HCT116 (cell line): ENCODE results near the gene FAT1.

Source experiments
- JUND ChIP-seq: IDR thresholded peaks from 2 replicates; pipeline ENCODE4 v1.6.1; 2012
- POLR2A ChIP-seq: IDR thresholded peaks from 2 replicates; pipeline ENCODE4 v1.7.0; 2011; ENCODE audit warnings: borderline replicate concordance; ENCODE audit not compliant: insufficient read depth, insufficient read length; ENCODE audit errors: extremely low read depth
- POLR2AphosphoS5 ChIP-seq: IDR thresholded peaks from 2 replicates; pipeline ENCODE4 v1.6.1; 2011; ENCODE audit warnings: mild to moderate bottlenecking, low read depth, low read length, moderate library complexity
- SIN3A ChIP-seq: IDR thresholded peaks from 2 replicates; pipeline ENCODE4 v1.6.1; 2012; ENCODE audit warnings: low read depth
- SP1 ChIP-seq: IDR thresholded peaks from 2 replicates; pipeline ENCODE4 v1.6.1; 2012; ENCODE audit warnings: low read depth
- SRF ChIP-seq: IDR thresholded peaks from 2 replicates; pipeline ENCODE4 v1.6.1; 2012; ENCODE audit warnings: low read depth
- TCF7L2 ChIP-seq: IDR thresholded peaks from 2 replicates; pipeline ENCODE4 v1.7.0; 2011; ENCODE audit warnings: borderline replicate concordance, inconsistent platforms; ENCODE audit not compliant: insufficient read depth, insufficient read length; ENCODE audit errors: extremely low read depth
- ZFX ChIP-seq: fragments of 450-650 bp; IDR thresholded peaks from 2 replicates; pipeline ENCODE4 v1.6.1; 2017
- TF ChIP-seq, protein P1 (sequence below), 3 experiments: fragments of 200-600 bp in 1 of 3; sonication (generic) in 1 of 3; IDR thresholded peaks in 2 of 3; conservative IDR thresholded peaks in 1 of 3; 2 replicates each; pipeline ENCODE4 v1.5.1; 2012 to 2017; ENCODE audit warnings: low read depth in 2 of 3, low read length in 2 of 3, antibody characterized with exemption in 1 of 3, borderline replicate concordance in 1 of 3, control low read depth in 1 of 3, mild to moderate bottlenecking in 1 of 3, mixed read lengths in 1 of 3, mixed run types in 1 of 3, moderate library complexity in 1 of 3; ENCODE audit not compliant: insufficient read depth in 1 of 3
- TF ChIP-seq, protein P2 (sequence below): IDR thresholded peaks from 2 replicates; pipeline ENCODE4 v1.6.1; 2012
- TF ChIP-seq, protein P3 (sequence below): IDR thresholded peaks from 2 replicates; pipeline ENCODE4 v1.6.1; 2011; ENCODE audit warnings: mild to moderate bottlenecking, low read length, moderate library complexity; ENCODE audit not compliant: insufficient replicate concordance; ENCODE audit errors: extremely low read depth

DNA sequence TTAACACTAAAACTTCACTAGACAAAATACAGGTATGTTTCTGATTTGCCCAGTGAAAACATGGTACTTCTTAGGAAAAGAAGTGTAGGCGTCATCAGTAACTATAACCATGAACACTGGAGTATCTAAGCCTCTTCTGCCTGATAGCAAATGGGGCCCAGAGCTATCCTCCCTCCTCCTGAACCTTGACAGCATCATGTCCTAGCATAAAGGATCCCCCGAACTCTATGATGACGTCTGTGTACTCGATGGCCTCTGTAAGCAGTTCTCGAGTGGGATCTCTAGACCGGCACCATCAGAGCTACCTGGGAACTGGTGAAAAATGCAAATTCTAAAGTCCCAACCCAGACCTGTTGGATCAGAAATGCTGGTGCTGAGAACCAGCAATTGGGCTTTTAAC is 132.0 kb downstream of the FAT1 start:
- TF ChIP-seq, protein P1, sequence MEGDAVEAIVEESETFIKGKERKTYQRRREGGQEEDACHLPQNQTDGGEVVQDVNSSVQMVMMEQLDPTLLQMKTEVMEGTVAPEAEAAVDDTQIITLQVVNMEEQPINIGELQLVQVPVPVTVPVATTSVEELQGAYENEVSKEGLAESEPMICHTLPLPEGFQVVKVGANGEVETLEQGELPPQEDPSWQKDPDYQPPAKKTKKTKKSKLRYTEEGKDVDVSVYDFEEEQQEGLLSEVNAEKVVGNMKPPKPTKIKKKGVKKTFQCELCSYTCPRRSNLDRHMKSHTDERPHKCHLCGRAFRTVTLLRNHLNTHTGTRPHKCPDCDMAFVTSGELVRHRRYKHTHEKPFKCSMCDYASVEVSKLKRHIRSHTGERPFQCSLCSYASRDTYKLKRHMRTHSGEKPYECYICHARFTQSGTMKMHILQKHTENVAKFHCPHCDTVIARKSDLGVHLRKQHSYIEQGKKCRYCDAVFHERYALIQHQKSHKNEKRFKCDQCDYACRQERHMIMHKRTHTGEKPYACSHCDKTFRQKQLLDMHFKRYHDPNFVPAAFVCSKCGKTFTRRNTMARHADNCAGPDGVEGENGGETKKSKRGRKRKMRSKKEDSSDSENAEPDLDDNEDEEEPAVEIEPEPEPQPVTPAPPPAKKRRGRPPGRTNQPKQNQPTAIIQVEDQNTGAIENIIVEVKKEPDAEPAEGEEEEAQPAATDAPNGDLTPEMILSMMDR (IDR thresholded peaks at IDR 0.05 in 2 of 3, conservative IDR thresholded peaks at IDR 0.05 in 1 of 3; ENCODE audit: borderline replicate concordance in 1 of 3, insufficient read depth in 1 of 3, low read depth in 2 of 3, low read length in 2 of 3), result no peak
- TF ChIP-seq, protein P2, sequence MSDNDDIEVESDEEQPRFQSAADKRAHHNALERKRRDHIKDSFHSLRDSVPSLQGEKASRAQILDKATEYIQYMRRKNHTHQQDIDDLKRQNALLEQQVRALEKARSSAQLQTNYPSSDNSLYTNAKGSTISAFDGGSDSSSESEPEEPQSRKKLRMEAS, result no peak
- TF ChIP-seq JUND (no peak), ZFX (no peak), SIN3A (no peak), TCF7L2 (no peak), POLR2A (no peak), POLR2AphosphoS5 (no peak), SP1 (no peak), SRF (no peak)
- TF ChIP-seq, protein P3, sequence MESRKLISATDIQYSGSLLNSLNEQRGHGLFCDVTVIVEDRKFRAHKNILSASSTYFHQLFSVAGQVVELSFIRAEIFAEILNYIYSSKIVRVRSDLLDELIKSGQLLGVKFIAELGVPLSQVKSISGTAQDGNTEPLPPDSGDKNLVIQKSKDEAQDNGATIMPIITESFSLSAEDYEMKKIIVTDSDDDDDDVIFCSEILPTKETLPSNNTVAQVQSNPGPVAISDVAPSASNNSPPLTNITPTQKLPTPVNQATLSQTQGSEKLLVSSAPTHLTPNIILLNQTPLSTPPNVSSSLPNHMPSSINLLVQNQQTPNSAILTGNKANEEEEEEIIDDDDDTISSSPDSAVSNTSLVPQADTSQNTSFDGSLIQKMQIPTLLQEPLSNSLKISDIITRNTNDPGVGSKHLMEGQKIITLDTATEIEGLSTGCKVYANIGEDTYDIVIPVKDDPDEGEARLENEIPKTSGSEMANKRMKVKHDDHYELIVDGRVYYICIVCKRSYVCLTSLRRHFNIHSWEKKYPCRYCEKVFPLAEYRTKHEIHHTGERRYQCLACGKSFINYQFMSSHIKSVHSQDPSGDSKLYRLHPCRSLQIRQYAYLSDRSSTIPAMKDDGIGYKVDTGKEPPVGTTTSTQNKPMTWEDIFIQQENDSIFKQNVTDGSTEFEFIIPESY, result no peak
